HCT116 (cell line): ENCODE results near the gene MMS19. TPM values are rescaled to one million over a fixed set of nuclear protein-coding genes. Genes with fewer than 3 reads are reported as not detected.

ENCODE experiments used
- ATAC-seq: fragments of 200-7000 bp; cut with Tn5 transposase; 2 replicates; pipeline ENCODE4 v1.9.1; 2020; ENCODE audit warnings: mild to moderate bottlenecking, moderate library complexity
- BruUV-seq: library from RNA; stranded (reverse); fragments of 400-500 nt; replicated peaks from 2 replicates; lab custom pipeline; 2021; lab: Mats Ljungman, UMichigan
- CTCF ChIA-PET: fragments of 300-600 bp; sonication (Branson Sonifier 250); formaldehyde crosslinking; loops from one replicate; lab custom pipeline; 2021; ENCODE audit warnings: antibody characterized with exemption; lab: Charles Lee
- POLR2A ChIA-PET: fragments of 300-600, 350-600 bp; sonication (Branson Sonifier 250); formaldehyde crosslinking; loops from one replicate; lab custom pipeline; 2021; ENCODE audit warnings: antibody characterized with exemption; lab: Charles Lee
- RAD21 ChIA-PET, 2 experiments: fragments of 300-600 bp; sonication (Branson Sonifier 250); formaldehyde crosslinking; loops; one replicate each; lab custom pipeline; 2023; ENCODE audit warnings: low total read pairs in 2 of 2; ENCODE audit not compliant: uncharacterized antibody in 2 of 2, unreplicated experiment in 2 of 2, low non-redundant PET in 1 of 2; lab: Charles Lee
- DNase-seq: peaks from one replicate; pipeline ENCODE4 v3.0.0-alpha.2; 2010; ENCODE audit warnings: low read depth, low spot score
- H2AFZ ChIP-seq: fragments of 200-600 bp; shearing (Covaris generic), sonication (generic); 2 replicates; pipeline ENCODE4 v1.6.1; 2017; ENCODE audit warnings: low read depth, mixed run types, mixed read lengths, antibody characterized with exemption, low read length; ENCODE audit not compliant: poor library complexity, severe bottlenecking
- H3K27ac ChIP-seq: 2 replicates; pipeline ENCODE4 v1.5.1; 2012; ENCODE audit warnings: low read depth, low read length
- H3K27me3 ChIP-seq: fragments of 200-600 bp; sonication (generic); 2 replicates; pipeline ENCODE4 v1.6.1; 2016; ENCODE audit warnings: mixed run types, low read length, mixed read lengths; ENCODE audit not compliant: insufficient read depth
- H3K36me3 ChIP-seq, 2 experiments: fragments of 200-500 bp in 1 of 2; fragments of 200-600 bp in 1 of 2; sonication (Bioruptor generic) in 1 of 2; sonication (generic) in 1 of 2; 2 replicates each; pipeline versions ENCODE4 v1.5.1 to v1.6.1; 2014 to 2016; ENCODE audit warnings: low read length in 2 of 2, inconsistent platforms in 1 of 2, mixed read lengths in 1 of 2, mixed run types in 1 of 2; ENCODE audit not compliant: insufficient read depth in 2 of 2, control insufficient read depth in 1 of 2
- H3K4me1 ChIP-seq, 2 experiments: fragments of 200-600 bp in 1 of 2; sonication (generic) in 1 of 2; 2 replicates each; pipeline versions ENCODE4 v1.5.1 to v1.6.1; 2012 to 2017; ENCODE audit warnings: low read length in 2 of 2, inconsistent platforms in 1 of 2, mild to moderate bottlenecking in 1 of 2, mixed read lengths in 1 of 2, mixed run types in 1 of 2, moderate library complexity in 1 of 2; ENCODE audit not compliant: insufficient read depth in 2 of 2, control insufficient read depth in 1 of 2
- H3K4me2 ChIP-seq: fragments of 200-600 bp; sonication (generic); 2 replicates; pipeline ENCODE4 v1.6.1; 2017; ENCODE audit warnings: mixed run types, low read length, mixed read lengths
- H3K4me3 ChIP-seq, 2 experiments: fragments of 200-600 bp in 1 of 2; sonication (generic) in 1 of 2; replicated peaks in 1 of 2; 2 replicates each; pipeline ENCODE4 v1.5.1; 2011 to 2016; ENCODE audit warnings: low read length in 2 of 2, control low read depth in 1 of 2, low read depth in 1 of 2, mild to moderate bottlenecking in 1 of 2, mixed read lengths in 1 of 2, mixed run types in 1 of 2
- H3K79me2 ChIP-seq: fragments of 200-600 bp; sonication (generic); 2 replicates; pipeline ENCODE4 v1.6.1; 2017; ENCODE audit warnings: mild to moderate bottlenecking, mixed run types, low read length, moderate library complexity, mixed read lengths; ENCODE audit not compliant: insufficient read depth
- H3K9ac ChIP-seq: fragments of 200-600 bp; sonication (generic); 2 replicates; pipeline ENCODE4 v1.6.1; 2016; ENCODE audit warnings: low read length, mixed read lengths
- H3K9me2 ChIP-seq: fragments of 200-600 bp; sonication (generic), shearing (Covaris generic); 2 replicates; pipeline ENCODE4 v1.6.1; 2017; ENCODE audit warnings: mixed run types, mild to moderate bottlenecking, moderate library complexity; ENCODE audit not compliant: insufficient read depth
- H3K9me3 ChIP-seq, 2 experiments: fragments of 200-500 bp in 1 of 2; fragments of 200-600 bp in 1 of 2; sonication (Bioruptor generic) in 1 of 2; sonication (generic) in 1 of 2; 2 replicates each; pipeline ENCODE4 v1.6.1; 2014 to 2017; ENCODE audit warnings: low read length in 2 of 2, mixed read lengths in 2 of 2, inconsistent platforms in 1 of 2, low read depth in 1 of 2, mild to moderate bottlenecking in 1 of 2, mixed run types in 1 of 2, moderate library complexity in 1 of 2; ENCODE audit not compliant: control insufficient read depth in 1 of 2, insufficient read depth in 1 of 2
- H4K20me1 ChIP-seq: fragments of 200-600 bp; sonication (generic), shearing (Covaris generic); 2 replicates; pipeline ENCODE4 v1.6.1; 2017; ENCODE audit warnings: mixed run types, mild to moderate bottlenecking, moderate library complexity; ENCODE audit not compliant: insufficient read depth
- ATF3 ChIP-seq: IDR thresholded peaks from 2 replicates; pipeline ENCODE4 v1.6.1; 2012
- CEBPB ChIP-seq: IDR thresholded peaks from 2 replicates; pipeline ENCODE4 v1.6.1; 2012; ENCODE audit warnings: low read depth
- CTCF ChIP-seq, 3 experiments: fragments of 200-600 bp in 1 of 3; sonication (generic) in 1 of 3; IDR thresholded peaks in 2 of 3; conservative IDR thresholded peaks in 1 of 3; 2 replicates each; pipeline ENCODE4 v1.5.1; 2012 to 2017; ENCODE audit warnings: low read depth in 2 of 3, low read length in 2 of 3, antibody characterized with exemption in 1 of 3, borderline replicate concordance in 1 of 3, control low read depth in 1 of 3, mild to moderate bottlenecking in 1 of 3, mixed read lengths in 1 of 3, mixed run types in 1 of 3, moderate library complexity in 1 of 3; ENCODE audit not compliant: insufficient read depth in 1 of 3
- EGR1 ChIP-seq: IDR thresholded peaks from 2 replicates; pipeline ENCODE4 v1.6.1; 2012; ENCODE audit warnings: low read depth
- ELF1 ChIP-seq: IDR thresholded peaks from 2 replicates; pipeline ENCODE4 v1.6.1; 2012; ENCODE audit warnings: low read depth, borderline replicate concordance
- EZH2phosphoT487 ChIP-seq: fragments of 200-600 bp; IDR thresholded peaks from 2 replicates; pipeline ENCODE4 v1.6.1; 2018; ENCODE audit warnings: antibody characterized with exemption, borderline replicate concordance
- FOSL1 ChIP-seq: IDR thresholded peaks from 2 replicates; pipeline ENCODE4 v1.6.1; 2012; ENCODE audit warnings: low read depth
- JUND ChIP-seq: IDR thresholded peaks from 2 replicates; pipeline ENCODE4 v1.6.1; 2012
- MAX ChIP-seq: IDR thresholded peaks from 2 replicates; pipeline ENCODE4 v1.6.1; 2012
- POLR2A ChIP-seq: IDR thresholded peaks from 2 replicates; pipeline ENCODE4 v1.7.0; 2011; ENCODE audit warnings: borderline replicate concordance; ENCODE audit not compliant: insufficient read depth, insufficient read length; ENCODE audit errors: extremely low read depth
- POLR2AphosphoS5 ChIP-seq: IDR thresholded peaks from 2 replicates; pipeline ENCODE4 v1.6.1; 2011; ENCODE audit warnings: mild to moderate bottlenecking, low read depth, low read length, moderate library complexity
- RAD21 ChIP-seq: IDR thresholded peaks from 2 replicates; pipeline ENCODE4 v1.6.1; 2012; ENCODE audit warnings: low read depth, mild to moderate bottlenecking
- REST ChIP-seq: IDR thresholded peaks from 2 replicates; pipeline ENCODE4 v1.6.1; 2012; ENCODE audit warnings: low read depth
- SIN3A ChIP-seq: IDR thresholded peaks from 2 replicates; pipeline ENCODE4 v1.6.1; 2012; ENCODE audit warnings: low read depth
- SRF ChIP-seq: IDR thresholded peaks from 2 replicates; pipeline ENCODE4 v1.6.1; 2012; ENCODE audit warnings: low read depth
- TCF7L2 ChIP-seq: IDR thresholded peaks from 2 replicates; pipeline ENCODE4 v1.7.0; 2011; ENCODE audit warnings: borderline replicate concordance, inconsistent platforms; ENCODE audit not compliant: insufficient read depth, insufficient read length; ENCODE audit errors: extremely low read depth
- YY1 ChIP-seq: IDR thresholded peaks from 2 replicates; pipeline ENCODE4 v1.6.1; 2011; ENCODE audit warnings: low read length, low read depth, moderate library complexity, mild to moderate bottlenecking; ENCODE audit not compliant: insufficient replicate concordance; ENCODE audit errors: extremely low read depth
- ZFX ChIP-seq: fragments of 450-650 bp; IDR thresholded peaks from 2 replicates; pipeline ENCODE4 v1.6.1; 2017
- ZNF274 ChIP-seq: fragments of 200-500 bp; sonication (Bioruptor generic); IDR thresholded peaks from 2 replicates; pipeline ENCODE4 v1.6.1; 2014; ENCODE audit warnings: mild to moderate bottlenecking, low read depth, low read length, inconsistent platforms
- intact Hi-C: fragments of 100-400 bp; cut with micrococcal nuclease; formaldehyde crosslinking; loops from 2 replicates; pipeline ENCODE4 v1.10.0; 2022
- total RNA-seq: library from RNA; stranded (reverse); gene quantifications from one replicate; pipeline ENCODE4 v1.2.1, GENCODE V29; 2021; ENCODE audit not compliant: unreplicated experiment

MMS19 gene
- total RNA-seq, 1 experiment from 2014 or later: 101 TPM

- TF ChIP-seq CEBPB (no peak), ELF1 (no peak), EGR1 (no peak), ATF3 (no peak), POLR2A (no peak), JUND (no peak), POLR2AphosphoS5 (no peak), SRF (no peak)
These were observed 41.5 kb downstream of the MMS19 start (continued) for GRCh38 chr10:97456686-97457065.

GRCh38 chr10:97456034-97456685 lies 42.1 kb downstream of the MMS19 start:
- Histone ChIP-seq H2AFZ (no peak overlapping the region), H3K4me3 (no peak overlapping the region), H3K9ac (no peak overlapping the region), H3K27ac (no peak overlapping the region), H3K4me1 (no peaks in the 10 kb centered on the region), H3K9me2 (no peaks in the 10 kb centered on the region), H3K9me3 (no peaks in the 10 kb centered on the region), H3K4me2 (no peak overlapping the region), H3K79me2 (peaks cover 2% of the 10 kb centered on the region; the same call in 1 of the 2 replicates), H4K20me1 (no peaks in the 10 kb centered on the region), H3K36me3 (peaks cover 48 to 59% of the 10 kb centered on the region in 2 experiments), H3K27me3 (no peaks in the 10 kb centered on the region)
- DNase-seq (no peak), ATAC-seq (no peak)
- ChIA-PET CTCF (interaction anchor here (0.7 to 1.9 kb wide), 2 partner anchors 10 to 11 kb away, joined by 4 to 5 read pairs; no protein-coding TSS in a partner anchor), POLR2A (no interaction called here), RAD21 (no interaction called here)
- TF ChIP-seq MAX (no peak), TCF7L2 (no peak), YY1 (no peak), CEBPB (no peak), RAD21 (no peak), JUND (no peak), ELF1 (no peak), ZFX (no peak), ZNF274 (no peak), CTCF (IDR thresholded peaks at IDR 0.05 in 2 of 3, conservative IDR thresholded peaks at IDR 0.05 in 1 of 3; ENCODE audit: borderline replicate concordance in 1 of 3, insufficient read depth in 1 of 3, low read depth in 2 of 3, low read length in 2 of 3) (no peak), EZH2phosphoT487 (no peak), FOSL1 (no peak), SIN3A (no peak), REST (no peak), POLR2AphosphoS5 (no peak)
- intact Hi-C loops: no loop called here
- BruUV-seq: no TSS peak
